ENCODE data around the gene ZP1.

DNA sequence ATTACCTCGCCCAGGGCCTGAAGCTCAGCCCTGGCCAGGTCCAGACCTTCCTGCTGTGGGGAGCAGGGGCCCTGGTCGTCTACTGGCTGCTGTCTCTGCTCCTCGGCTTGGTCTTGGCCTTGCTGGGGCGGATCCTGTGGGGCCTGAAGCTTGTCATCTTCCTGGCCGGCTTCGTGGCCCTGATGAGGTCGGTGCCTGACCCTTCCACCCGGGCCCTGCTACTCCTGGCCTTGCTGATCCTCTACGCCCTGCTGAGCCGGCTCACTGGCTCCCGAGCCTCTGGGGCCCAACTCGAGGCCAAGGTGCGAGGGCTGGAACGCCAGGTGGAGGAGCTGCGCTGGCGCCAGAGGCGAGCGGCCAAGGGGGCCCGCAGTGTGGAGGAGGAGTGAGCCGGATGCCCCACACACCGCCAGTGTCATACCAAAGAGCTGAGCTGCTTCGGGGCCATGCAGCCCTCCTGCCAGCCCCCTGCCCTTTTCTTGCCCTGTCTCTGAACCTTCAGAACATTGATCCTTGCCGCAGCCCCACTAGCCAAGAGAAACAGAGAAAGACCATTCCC is 54.5 kb downstream of the ZP1 start:
- no peak for TF ChIP-seq CTCF (IDR thresholded peaks at IDR 0.05; ENCODE audit: low read depth, low read length, poor library complexity, severe bottlenecking)
- no peak for TF ChIP-seq EZH2phosphoT487 (IDR thresholded peaks at IDR 0.05; ENCODE audit: borderline replicate concordance, low read length)

All from DOHH2 (cell line).